Endometrial microvascular endothelial cells (primary cell): ENCODE measurements around the gene EVI2B. TPM values are rescaled to one million over a fixed set of nuclear protein-coding genes. Genes with fewer than 3 reads are reported as not detected.
"Not testable (repeated sequence)": the region's sequence is repeated elsewhere in the genome, so short reads cannot be mapped to it uniquely, and the experiment has no call there.

Experiments used
- in situ Hi-C: cut with HindIII; loops from 2 replicates; pipeline ENCODE4 v1.10.0; 2017; ENCODE audit warnings: low sequenced_read_pairs, low pct_unique_long_range_greater_than_20kb; ENCODE audit errors: inconsistent ontology term
- total RNA-seq: library from RNA; depleted of rRNA; stranded (reverse); fragments of >200 nt; gene quantifications from one replicate; pipeline ENCODE4 v1.2.3, GENCODE V29; 2015; ENCODE audit errors: inconsistent ontology term

The EVI2B gene
- total RNA-seq, 1 donor from 2014 or later: 9.6 TPM

- in situ Hi-C loops: no loop called here
Observed at GRCh38 chr17:31279401-31279800, 34.5 kb downstream of the EVI2B start.

- in situ Hi-C loops: no loop called here
Observed at GRCh38 chr17:31275116-31275515, 38.7 kb downstream of the EVI2B start.

- in situ Hi-C loops: no loop called here
Observed at GRCh38 chr17:31274252-31274651, 39.6 kb downstream of the EVI2B start.

GRCh38 chr17:31273516-31273915 is 40.3 kb downstream of the EVI2B start:
- in situ Hi-C loops: no loop called here

GRCh38 chr17:31272803-31273202 is 41.1 kb downstream of the EVI2B start:
- in situ Hi-C loops: no loop called here

GRCh38 chr17:31272236-31272635 is 41.6 kb downstream of the EVI2B start:
- in situ Hi-C loops: no loop called here

- in situ Hi-C loops: no loop called here
Observed at GRCh38 chr17:31269578-31269983, 44.3 kb downstream of the EVI2B start.

GRCh38 chr17:31269036-31269577 is 44.7 kb downstream of the EVI2B start:
- in situ Hi-C loops: no loop called here

- in situ Hi-C loops: no loop called here
Observed at GRCh38 chr17:31266042-31266441, 47.8 kb downstream of the EVI2B start.

- in situ Hi-C loops: not testable (repeated sequence)
Observed at GRCh38 chr17:31262923-31263322, 50.9 kb downstream of the EVI2B start.

GRCh38 chr17:31261601-31262000 is 52.3 kb downstream of the EVI2B start:
- in situ Hi-C loops: no loop called here

- in situ Hi-C loops: no loop called here
Observed at GRCh38 chr17:31260151-31260550, 53.7 kb downstream of the EVI2B start.

- in situ Hi-C loops: no loop called here
Observed at GRCh38 chr17:31256936-31257335, 56.9 kb downstream of the EVI2B start.

- in situ Hi-C loops: no loop called here
Observed at GRCh38 chr17:31254654-31255053, 59.2 kb downstream of the EVI2B start.

Other genes starting within 250 kb of the EVI2B start
- 13.0 TPM for gene NF1, start 219.1 kb downstream of the EVI2B start, total RNA-seq
- not detected for gene OMG, start 16.8 kb downstream of the EVI2B start, total RNA-seq
- gene EVI2A, start 7.6 kb upstream of the EVI2B start, total RNA-seq: 3.6 TPM
- gene RAB11FIP4, start 77.6 kb upstream of the EVI2B start, total RNA-seq: not detected